ENCODE results near the gene CHST3. TPM values are rescaled to one million over a fixed set of nuclear protein-coding genes. Genes with fewer than 3 reads are reported as not detected.
A peak's percentile ranks its signal among the peaks of the same experiment; 100 is the strongest.
"Not testable (repeated sequence)": the region's sequence is repeated elsewhere in the genome, so short reads cannot be mapped to it uniquely, and the experiment has no call there.

The CHST3 gene
- total RNA-seq, 2 experiments from 2014 or later: 0.05 TPM; not detected in 1

- Mint-ChIP-seq H3K4me3 (no peak overlapping the region), H3K27ac (no peak overlapping the region), H3K4me1 (peaks cover 6% of the 10 kb centered on the region), H3K27me3 (peaks cover 26% of the 10 kb centered on the region), H3K36me3 (no peaks in the 10 kb centered on the region), H3K9me3 (ENCODE audit: low read depth) (no peaks in the 10 kb centered on the region)
- DNase-seq (no peak), ATAC-seq (no peak)
- CTCF ChIA-PET: interaction anchor here (1.3 to 1.5 kb wide), 3 partner anchors 14 to 77 kb away, joined by 4 to 6 read pairs (median 5); no protein-coding TSS in a partner anchor
These were observed 7.8 kb downstream of the CHST3 start for GRCh38 chr10:71971769-71972555.

- H3K9me3 Mint-ChIP-seq (ENCODE audit: low read depth): no peaks in the 10 kb centered on the region
- ATAC-seq (no peak), DNase-seq (no peak)
- H3K4me1 Mint-ChIP-seq: peaks cover 6% of the 10 kb centered on the region
- CTCF ChIA-PET: interaction anchor here (1.3 to 2.2 kb wide), 2 partner anchors 17 to 76 kb away, joined by 6 to 7 read pairs; no protein-coding TSS in a partner anchor
- no peaks in the 10 kb centered on the region for H3K36me3 Mint-ChIP-seq
- no peak overlapping the region for H3K27ac Mint-ChIP-seq
- H3K27me3 Mint-ChIP-seq: peaks cover 18% of the 10 kb centered on the region
- no peak overlapping the region for H3K4me3 Mint-ChIP-seq
These were observed 8.8 kb downstream of the CHST3 start for GRCh38 chr10:71972746-71973695.

GRCh38 chr10:71973777-71974488 is 9.7 kb downstream of the CHST3 start:
- CTCF ChIA-PET: interaction anchor here (0.6 to 2.2 kb wide), 4 partner anchors 18 to 864 kb away, joined by 3 to 7 read pairs (median 4); no protein-coding TSS in a partner anchor
- Mint-ChIP-seq H3K4me1 (peaks cover 6% of the 10 kb centered on the region), H3K9me3 (ENCODE audit: low read depth) (no peaks in the 10 kb centered on the region), H3K4me3 (no peak overlapping the region), H3K27ac (no peak overlapping the region), H3K36me3 (no peaks in the 10 kb centered on the region), H3K27me3 (peaks cover 14% of the 10 kb centered on the region)
- ATAC-seq (no peak), DNase-seq (no peak)

GRCh38 chr10:71974489-71975021 is 10.4 kb downstream of the CHST3 start:
- H3K36me3 Mint-ChIP-seq: no peaks in the 10 kb centered on the region
- H3K27me3 Mint-ChIP-seq: peaks cover 14% of the 10 kb centered on the region
- peaks cover 6% of the 10 kb centered on the region for H3K4me1 Mint-ChIP-seq
- CTCF ChIA-PET: interaction anchor here (0.6 to 2.2 kb wide), 5 partner anchors 19 to 863 kb away, joined by 3 to 7 read pairs (median 4); no protein-coding TSS in a partner anchor
- no peaks in the 10 kb centered on the region for H3K9me3 Mint-ChIP-seq (ENCODE audit: low read depth)
- ATAC-seq (peak; percentile 61), DNase-seq (peak; percentile 46)
- H3K4me3 Mint-ChIP-seq: no peak overlapping the region
- H3K27ac Mint-ChIP-seq: no peak overlapping the region

- H3K4me3 Mint-ChIP-seq: no peak overlapping the region
- CTCF ChIA-PET: interaction anchor here (0.9 to 2.2 kb wide), 4 partner anchors 19 to 79 kb away, joined by 3 to 7 read pairs (median 4); no protein-coding TSS in a partner anchor
- no peak overlapping the region for H3K27ac Mint-ChIP-seq
- ATAC-seq (no peak), DNase-seq (no peak)
- H3K4me1 Mint-ChIP-seq: peaks cover 6% of the 10 kb centered on the region
- H3K27me3 Mint-ChIP-seq: peaks cover 16% of the 10 kb centered on the region
- no peaks in the 10 kb centered on the region for H3K36me3 Mint-ChIP-seq
- no peaks in the 10 kb centered on the region for H3K9me3 Mint-ChIP-seq (ENCODE audit: low read depth)
These were observed 11.1 kb downstream of the CHST3 start for GRCh38 chr10:71975087-71975870.

GRCh38 chr10:71975871-71976725 is 11.9 kb downstream of the CHST3 start:
- CTCF ChIA-PET: interaction anchor here (1.1 kb wide), 1 partner anchor 79 kb away, joined by 3 read pairs; no protein-coding TSS in a partner anchor
- Mint-ChIP-seq H3K36me3 (no peaks in the 10 kb centered on the region), H3K4me3 (no peak overlapping the region), H3K27me3 (peaks cover 16% of the 10 kb centered on the region), H3K4me1 (peaks cover 6% of the 10 kb centered on the region), H3K27ac (no peak overlapping the region), H3K9me3 (ENCODE audit: low read depth) (no peaks in the 10 kb centered on the region)
- DNase-seq (no peak), ATAC-seq (no peak)

- H3K9me3 Mint-ChIP-seq (ENCODE audit: low read depth); H3K4me1 Mint-ChIP-seq; DNase-seq; H3K4me3 Mint-ChIP-seq; H3K27ac Mint-ChIP-seq; H3K36me3 Mint-ChIP-seq; H3K27me3 Mint-ChIP-seq; ATAC-seq: not testable (repeated sequence)
- CTCF ChIA-PET: interaction anchor here (1.1 kb wide), 2 partner anchors 71 to 81 kb away, joined by 3 read pairs; no protein-coding TSS in a partner anchor
These were observed 13.4 kb downstream of the CHST3 start for GRCh38 chr10:71977614-71977903.

- no peak overlapping the region for H3K27ac Mint-ChIP-seq
- ATAC-seq (no peak), DNase-seq (no peak)
- H3K9me3 Mint-ChIP-seq (ENCODE audit: low read depth): no peaks in the 10 kb centered on the region
- peaks cover 6% of the 10 kb centered on the region for H3K4me1 Mint-ChIP-seq
- CTCF ChIA-PET: interaction anchor here (1.1 kb wide), 1 partner anchor 70 kb away, joined by 3 read pairs; no protein-coding TSS in a partner anchor
- peaks cover 8% of the 10 kb centered on the region for H3K27me3 Mint-ChIP-seq
- no peaks in the 10 kb centered on the region for H3K36me3 Mint-ChIP-seq
- H3K4me3 Mint-ChIP-seq: no peak overlapping the region
These were observed 14.3 kb downstream of the CHST3 start for GRCh38 chr10:71978476-71978875.

- Mint-ChIP-seq H3K4me3 (no peak overlapping the region), H3K27me3 (peaks cover 8% of the 10 kb centered on the region), H3K36me3 (no peaks in the 10 kb centered on the region), H3K9me3 (ENCODE audit: low read depth) (no peaks in the 10 kb centered on the region), H3K27ac (no peak overlapping the region), H3K4me1 (peaks cover 2% of the 10 kb centered on the region)
- CTCF ChIA-PET: no interaction called here
- DNase-seq (no peak), ATAC-seq (no peak)
These were observed 14.9 kb downstream of the CHST3 start for GRCh38 chr10:71978988-71979691.

GRCh38 chr10:71979692-71980062 is 15.5 kb downstream of the CHST3 start:
- DNase-seq (no peak), ATAC-seq (no peak)
- H3K27ac Mint-ChIP-seq: no peak overlapping the region
- CTCF ChIA-PET: no interaction called here
- no peaks in the 10 kb centered on the region for H3K9me3 Mint-ChIP-seq (ENCODE audit: low read depth)
- H3K4me1 Mint-ChIP-seq: no peaks in the 10 kb centered on the region
- H3K4me3 Mint-ChIP-seq: no peak overlapping the region
- peaks cover 8% of the 10 kb centered on the region for H3K27me3 Mint-ChIP-seq
- H3K36me3 Mint-ChIP-seq: no peaks in the 10 kb centered on the region
